Thyroid gland (tissue), 4 donors: ENCODE results near the gene CDH23. TPM values are rescaled to one million over a fixed set of nuclear protein-coding genes. Genes with fewer than 3 reads are reported as not detected.

Experiments
- DNase-seq, 2 donors: peaks; one replicate each; pipeline ENCODE4 v3.0.0-alpha.2; 2019
- H3K27ac ChIP-seq, 3 donors: fragments of 200-600 bp; sonication (generic); 1 replicate in 2 of 3; 2 replicates in 1 of 3; pipeline ENCODE4 v1.5.1; 2016 to 2019; ENCODE audit warnings: mild to moderate bottlenecking in 1 of 3, moderate library complexity in 1 of 3
- H3K27me3 ChIP-seq: fragments of 200-600 bp; sonication (generic); one replicate; pipeline ENCODE4 v1.5.1; 2019
- H3K36me3 ChIP-seq, 2 donors: fragments of 200-600 bp; sonication (generic); one replicate each; pipeline ENCODE4 v1.5.1; 2016 to 2019
- H3K4me1 ChIP-seq, 2 donors: fragments of 200-600 bp; sonication (generic); one replicate each; pipeline ENCODE4 v1.5.1; 2017 to 2019
- H3K4me3 ChIP-seq, 3 donors: fragments of 200-600 bp; sonication (generic); replicated peaks in 1 of 3; 1 replicate in 2 of 3; 2 replicates in 1 of 3; pipeline ENCODE4 v1.5.1; 2016; ENCODE audit warnings: mild to moderate bottlenecking in 1 of 3
- H3K9me3 ChIP-seq: fragments of 200-600 bp; sonication (generic); one replicate; pipeline ENCODE4 v1.5.1; 2017
- POLR2A ChIP-seq, 2 donors: fragments of 450-650 bp; IDR thresholded peaks; one replicate each; pipeline ENCODE4 v1.6.1; 2017; ENCODE audit warnings: antibody characterized with exemption in 2 of 2, mild to moderate bottlenecking in 2 of 2, moderate library complexity in 1 of 2
- WGBS, 2 donors: methylation state at CpG; one replicate each; pipeline ENCODE4 v1.1.5; 2017; 5-methylcytosine and 5-hydroxymethylcytosine counted together
- intact Hi-C: fragments of 100-400 bp; cut with DNase I; formaldehyde crosslinking; loops from one replicate; pipeline ENCODE4 v1.15.1; 2023
- total RNA-seq, 4 donors: library from RNA; depleted of rRNA; stranded (reverse); fragments of >200 nt; gene quantifications; one replicate each; pipeline ENCODE4 v1.2.3, GENCODE V29; 2016
- TF ChIP-seq, protein P1 (sequence below), 6 experiments: fragments of 200-600 bp in 3 of 6; fragments of 450-650 bp in 3 of 6; sonication (generic) in 3 of 6; IDR thresholded peaks; one replicate each; pipeline ENCODE4 v1.5.1; 2016 to 2019; ENCODE audit warnings: antibody characterized with exemption in 6 of 6, mild to moderate bottlenecking in 2 of 6, inconsistent platforms in 1 of 6, moderate library complexity in 1 of 6

Gene CDH23
- total RNA-seq, 4 donors from 2014 or later = 3.0 to 4.2 (median 3.9) TPM

DNA sequence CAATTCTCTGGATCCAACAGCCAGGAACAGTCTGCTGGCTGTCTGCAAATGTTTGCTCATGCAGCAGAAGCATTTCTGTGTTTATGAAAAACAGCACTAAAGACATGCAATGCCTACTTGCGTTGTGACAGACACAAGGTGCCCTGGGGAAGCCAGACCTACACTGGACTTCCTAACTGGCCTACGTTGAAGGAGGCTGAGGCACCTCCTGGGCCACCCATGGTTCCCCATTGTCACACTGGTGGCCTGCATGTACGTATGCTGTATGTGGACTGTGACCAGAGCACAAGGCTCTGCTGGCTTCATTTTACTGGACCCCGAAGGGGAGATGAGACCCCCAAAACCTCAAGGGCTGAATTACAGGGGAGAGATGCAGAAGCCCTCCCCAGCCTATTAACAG is 426.6 kb downstream of the CDH23 start:
- no peak overlapping the region for H3K27ac ChIP-seq
- no peaks in the 10 kb centered on the region for H3K4me1 ChIP-seq
- 92 to 96% methylated on average over 4 of the region's 4 CpGs for WGBS, 2 donors
- H3K9me3 ChIP-seq = no peaks in the 10 kb centered on the region
- H3K36me3 ChIP-seq = peaks cover 90 to 96% of the 10 kb centered on the region in 2 donors
- intact Hi-C loops = no loop called here
- H3K27me3 ChIP-seq = no peaks in the 10 kb centered on the region
- TF ChIP-seq, protein P1, sequence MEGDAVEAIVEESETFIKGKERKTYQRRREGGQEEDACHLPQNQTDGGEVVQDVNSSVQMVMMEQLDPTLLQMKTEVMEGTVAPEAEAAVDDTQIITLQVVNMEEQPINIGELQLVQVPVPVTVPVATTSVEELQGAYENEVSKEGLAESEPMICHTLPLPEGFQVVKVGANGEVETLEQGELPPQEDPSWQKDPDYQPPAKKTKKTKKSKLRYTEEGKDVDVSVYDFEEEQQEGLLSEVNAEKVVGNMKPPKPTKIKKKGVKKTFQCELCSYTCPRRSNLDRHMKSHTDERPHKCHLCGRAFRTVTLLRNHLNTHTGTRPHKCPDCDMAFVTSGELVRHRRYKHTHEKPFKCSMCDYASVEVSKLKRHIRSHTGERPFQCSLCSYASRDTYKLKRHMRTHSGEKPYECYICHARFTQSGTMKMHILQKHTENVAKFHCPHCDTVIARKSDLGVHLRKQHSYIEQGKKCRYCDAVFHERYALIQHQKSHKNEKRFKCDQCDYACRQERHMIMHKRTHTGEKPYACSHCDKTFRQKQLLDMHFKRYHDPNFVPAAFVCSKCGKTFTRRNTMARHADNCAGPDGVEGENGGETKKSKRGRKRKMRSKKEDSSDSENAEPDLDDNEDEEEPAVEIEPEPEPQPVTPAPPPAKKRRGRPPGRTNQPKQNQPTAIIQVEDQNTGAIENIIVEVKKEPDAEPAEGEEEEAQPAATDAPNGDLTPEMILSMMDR (IDR thresholded peaks at IDR 0.05) = no peak
- no peak for TF ChIP-seq POLR2A (IDR thresholded peaks at IDR 0.05)
- no peak overlapping the region for H3K4me3 ChIP-seq
- no peak for DNase-seq

DNA sequence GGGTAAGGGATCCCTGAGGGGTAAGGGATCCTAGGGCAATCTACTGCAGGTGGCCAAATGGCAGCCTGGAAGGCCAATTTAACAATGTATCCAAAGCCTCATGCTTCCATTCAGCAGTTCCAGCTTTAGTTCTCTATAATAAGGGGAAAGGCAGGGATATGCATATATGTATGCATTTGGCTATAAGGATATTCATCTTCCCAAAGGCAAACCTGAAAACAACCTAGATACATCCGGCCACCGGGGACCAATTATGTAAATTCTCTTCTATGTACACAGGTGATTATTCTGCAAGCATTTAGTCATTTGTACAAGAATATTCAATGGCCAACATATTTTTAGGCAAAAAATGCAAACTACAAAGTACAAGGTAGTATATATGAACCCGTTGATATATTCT is 427.6 kb downstream of the CDH23 start:
- Histone ChIP-seq H3K27me3 (no peaks in the 10 kb centered on the region), H3K4me1 (no peaks in the 10 kb centered on the region), H3K27ac (no peak overlapping the region), H3K9me3 (no peaks in the 10 kb centered on the region), H3K36me3 (peaks cover 89 to 96% of the 10 kb centered on the region in 2 donors), H3K4me3 (no peak overlapping the region)
- WGBS, 2 donors = 96 to 97% methylated on average over 3 of the region's 3 CpGs
- DNase-seq = no peak
- TF ChIP-seq, protein P1 (IDR thresholded peaks at IDR 0.05) = no peak
- TF ChIP-seq POLR2A (IDR thresholded peaks at IDR 0.05) = no peak
- intact Hi-C loops = no loop called here

DNA sequence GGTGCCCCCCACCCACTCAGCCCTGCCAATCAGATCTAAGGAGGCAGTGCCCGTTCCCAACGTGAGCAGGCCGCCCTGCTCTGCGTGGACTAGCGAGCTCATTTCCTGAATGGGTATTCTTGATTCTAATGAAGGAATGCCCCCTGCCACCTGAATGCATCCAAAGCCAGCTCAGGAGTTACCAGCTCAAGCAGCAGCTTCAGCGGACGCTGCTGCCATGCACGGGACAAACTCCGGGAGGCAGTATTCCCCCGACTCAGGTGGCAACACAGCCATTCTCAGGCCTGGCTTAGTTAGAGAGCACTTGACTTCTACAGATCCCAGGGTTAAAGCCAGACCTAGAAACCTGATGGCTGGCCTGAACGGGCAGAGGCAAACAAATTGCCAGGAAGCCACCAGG is 428.5 kb downstream of the CDH23 start:
- Histone ChIP-seq H3K27me3 (no peaks in the 10 kb centered on the region), H3K9me3 (no peaks in the 10 kb centered on the region), H3K4me1 (no peaks in the 10 kb centered on the region), H3K36me3 (peaks cover 89 to 96% of the 10 kb centered on the region in 2 donors), H3K27ac (no peak overlapping the region), H3K4me3 (no peak overlapping the region)
- intact Hi-C loops = no loop called here
- no peak for DNase-seq
- 77 to 79% methylated on average over 10 to 11 of the region's 11 CpGs for WGBS, 2 donors
- no peak for TF ChIP-seq POLR2A (IDR thresholded peaks at IDR 0.05)
- TF ChIP-seq, protein P1 (IDR thresholded peaks at IDR 0.05) = no peak

DNA sequence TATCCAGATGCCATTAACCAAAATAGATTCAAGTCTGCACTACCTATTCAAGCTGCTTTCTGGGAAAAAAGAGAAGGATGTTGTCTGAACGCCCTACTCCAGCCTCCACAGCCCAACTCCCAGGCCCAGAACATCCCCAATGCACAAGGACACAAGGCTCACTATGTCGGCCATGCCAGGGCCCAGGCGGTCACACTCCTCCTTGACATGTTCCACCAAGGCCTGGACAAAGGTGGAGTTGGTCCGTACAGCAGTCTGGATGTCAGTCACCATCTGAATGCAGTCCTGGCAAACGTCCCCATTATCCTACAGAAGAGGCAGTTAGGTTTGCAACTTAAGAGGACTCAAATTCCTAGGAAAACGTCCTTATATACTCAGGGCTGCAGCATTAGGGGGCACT is 431.1 kb downstream of the CDH23 start:
- no peak overlapping the region for H3K27ac ChIP-seq
- H3K4me1 ChIP-seq = no peaks in the 10 kb centered on the region
- WGBS, 2 donors = 81 to 85% methylated on average over 6 of the region's 6 CpGs
- no peak for DNase-seq
- no peak for TF ChIP-seq POLR2A (IDR thresholded peaks at IDR 0.05)
- TF ChIP-seq, protein P1 (IDR thresholded peaks at IDR 0.05) = no peak
- no peaks in the 10 kb centered on the region for H3K27me3 ChIP-seq
- intact Hi-C loops = no loop called here
- peaks cover 85 to 91% of the 10 kb centered on the region in 2 donors for H3K36me3 ChIP-seq
- H3K9me3 ChIP-seq = no peaks in the 10 kb centered on the region
- no peak overlapping the region for H3K4me3 ChIP-seq

DNA sequence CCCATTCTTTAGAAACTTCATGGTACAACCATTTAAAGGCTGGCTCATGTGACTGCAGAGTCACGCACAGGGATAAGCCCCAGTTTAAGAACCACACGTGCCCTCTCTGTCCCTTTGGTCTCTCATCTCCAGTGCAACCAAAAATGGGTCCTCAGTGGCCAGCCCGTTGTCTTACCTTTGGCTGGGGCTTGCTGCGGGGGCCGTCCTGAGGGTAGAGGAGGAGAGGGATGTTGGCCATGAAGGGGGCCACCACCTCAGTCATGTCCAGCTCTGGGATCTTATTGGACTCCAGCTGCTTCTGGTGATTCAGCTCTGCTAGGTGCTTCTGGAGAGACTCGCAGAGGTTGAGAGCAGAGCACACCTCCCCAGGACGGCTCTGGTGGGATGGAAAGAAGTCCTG is 432.0 kb downstream of the CDH23 start:
- Histone ChIP-seq H3K4me1 (peaks cover 0 to 7% of the 10 kb centered on the region in 2 donors), H3K36me3 (peaks cover 78 to 84% of the 10 kb centered on the region in 2 donors), H3K9me3 (no peaks in the 10 kb centered on the region), H3K4me3 (no peak overlapping the region), H3K27me3 (no peaks in the 10 kb centered on the region), H3K27ac (no peak overlapping the region)
- no peak for DNase-seq
- intact Hi-C loops = no loop called here
- WGBS, 2 donors = 95 to 96% methylated on average over 7 of the region's 7 CpGs
- TF ChIP-seq POLR2A (IDR thresholded peaks at IDR 0.05) = no peak
- TF ChIP-seq, protein P1 (IDR thresholded peaks at IDR 0.05) = no peak
